SK-N-SH (cell line): ENCODE data around the gene JPH3. TPM values are rescaled to one million over a fixed set of nuclear protein-coding genes. Genes with fewer than 3 reads are reported as not detected.

Experiments used
- CTCF ChIA-PET: fragments of 300-600, 350-600 bp; formaldehyde crosslinking; extraction: SDS; loops from one replicate; lab custom pipeline; 2021; lab: Yijun Ruan, JAX
- POLR2A ChIA-PET: fragments of 350-600 bp; sonication (Branson Sonifier 250); formaldehyde crosslinking; extraction: SDS; loops from one replicate; lab custom pipeline; 2020; ENCODE audit warnings: antibody characterized with exemption, inconsistent platforms; lab: Yijun Ruan, JAX
- DNase-seq: peaks from one replicate; pipeline ENCODE4 v3.0.0; 2012
- H2AFZ ChIP-seq: fragments of 200-600 bp; sonication (generic); 2 replicates; pipeline ENCODE4 v1.8.1; 2016; ENCODE audit warnings: antibody characterized with exemption, mild to moderate bottlenecking, low read depth
- H3F3A ChIP-seq: fragments of 200-600 bp; sonication (generic); replicated peaks from 2 replicates; pipeline ENCODE3; 2016; ENCODE audit warnings: antibody characterized with exemption, mild to moderate bottlenecking; ENCODE audit not compliant: insufficient read depth
- H3K27ac ChIP-seq, 2 experiments: fragments of 200-500 bp in 1 of 2; fragments of 200-600 bp in 1 of 2; sonication (Bioruptor generic) in 1 of 2; sonication (generic), shearing (Covaris generic) in 1 of 2; 2 replicates each; pipeline versions ENCODE4 v1.5.1 to v1.6.1; 2014 to 2016; ENCODE audit warnings: low read depth in 2 of 2, inconsistent platforms in 1 of 2, low read length in 1 of 2, mild to moderate bottlenecking in 1 of 2, mixed read lengths in 1 of 2
- H3K27me3 ChIP-seq: fragments of 200-600 bp; sonication (generic), shearing (Covaris generic); 2 replicates; pipeline ENCODE4 v1.6.1; 2016; ENCODE audit warnings: mixed run types; ENCODE audit not compliant: insufficient read depth
- H3K36me3 ChIP-seq, 2 experiments: fragments of 200-500 bp in 1 of 2; fragments of 200-600 bp in 1 of 2; sonication (Bioruptor generic) in 1 of 2; sonication (generic) in 1 of 2; replicated peaks in 1 of 2; 2 replicates each; pipeline versions ENCODE3 to v1.5.1; 2014 to 2016; ENCODE audit warnings: low read length in 1 of 2, mild to moderate bottlenecking in 1 of 2; ENCODE audit not compliant: insufficient read depth in 2 of 2, control insufficient read depth in 1 of 2
- H3K4me1 ChIP-seq, 2 experiments: fragments of 200-500 bp in 1 of 2; fragments of 200-600 bp in 1 of 2; sonication (Bioruptor generic) in 1 of 2; sonication (generic), shearing (Covaris generic) in 1 of 2; 2 replicates each; pipeline versions ENCODE4 v1.5.1 to v1.6.1; 2014 to 2016; ENCODE audit warnings: low read depth in 1 of 2, low read length in 1 of 2, mixed run types in 1 of 2; ENCODE audit not compliant: insufficient read depth in 2 of 2, control insufficient read depth in 1 of 2
- H3K4me2 ChIP-seq: fragments of 200-600 bp; sonication (generic), shearing (Covaris generic); 2 replicates; pipeline ENCODE4 v1.6.1; 2017; ENCODE audit warnings: mixed run types
- H3K4me3 ChIP-seq, 2 experiments: fragments of 200-500 bp in 1 of 2; fragments of 200-600 bp in 1 of 2; sonication (Bioruptor generic) in 1 of 2; sonication (generic), shearing (Covaris generic) in 1 of 2; 2 replicates each; pipeline versions ENCODE4 v1.5.1 to v1.8.1; 2014 to 2016; ENCODE audit warnings: low read depth in 2 of 2, inconsistent platforms in 1 of 2, low read length in 1 of 2, mild to moderate bottlenecking in 1 of 2, mixed read lengths in 1 of 2, moderate library complexity in 1 of 2
- H3K79me2 ChIP-seq: fragments of 200-600 bp; sonication (generic); 2 replicates; pipeline ENCODE4 v1.8.1; 2017; ENCODE audit warnings: mild to moderate bottlenecking; ENCODE audit not compliant: insufficient read depth
- H3K9ac ChIP-seq: fragments of 200-600 bp; sonication (generic); 2 replicates; pipeline ENCODE4 v1.6.1; 2017; ENCODE audit warnings: mixed run types
- H3K9me2 ChIP-seq: fragments of 200-600 bp; sonication (generic); 2 replicates; pipeline ENCODE4 v1.6.1; 2017; ENCODE audit warnings: mixed run types
- H3K9me3 ChIP-seq: fragments of 200-600 bp; sonication (generic); 2 replicates; pipeline ENCODE4 v1.6.1; 2017; ENCODE audit warnings: mixed run types, mild to moderate bottlenecking, moderate library complexity
- H4K20me1 ChIP-seq: fragments of 200-600 bp; sonication (generic); 2 replicates; pipeline ENCODE4 v1.6.1; 2017; ENCODE audit warnings: mild to moderate bottlenecking, mixed run types; ENCODE audit not compliant: insufficient read depth
- CHD2 ChIP-seq: fragments of 150-350 bp; IDR thresholded peaks from 2 replicates; pipeline ENCODE4 v1.6.1; 2018; ENCODE audit warnings: low read length; ENCODE audit not compliant: partially characterized antibody
- CTCF ChIP-seq: fragments of 200-600 bp; sonication (generic); IDR thresholded peaks from 2 replicates; pipeline ENCODE4 v1.6.1; 2017; ENCODE audit warnings: antibody characterized with exemption, mild to moderate bottlenecking, moderate library complexity
- ELF1 ChIP-seq: IDR thresholded peaks from 2 replicates; pipeline ENCODE4 v1.4.0; 2012
- EP300 ChIP-seq, 2 experiments: IDR thresholded peaks; 2 replicates each; pipeline versions ENCODE4 v1.4.0 to v1.6.1; 2012; ENCODE audit warnings: borderline replicate concordance in 1 of 2, low read depth in 1 of 2, low read length in 1 of 2
- FOSL2 ChIP-seq: IDR thresholded peaks from 2 replicates; pipeline ENCODE4 v1.4.0; 2012; ENCODE audit warnings: low read depth, mild to moderate bottlenecking, moderate library complexity, borderline replicate concordance
- FOXM1 ChIP-seq: IDR thresholded peaks from 2 replicates; pipeline ENCODE4 v1.4.0; 2012; ENCODE audit warnings: low read depth, mild to moderate bottlenecking
- GATA2 ChIP-seq: sonication (generic); formaldehyde crosslinking; IDR thresholded peaks from 2 replicates; pipeline ENCODE4 v1.5.0; 2020; ENCODE audit warnings: mild to moderate bottlenecking, missing genetic modification reagents
- IRF3 ChIP-seq: fragments of 150-350 bp; IDR thresholded peaks from 2 replicates; pipeline ENCODE4 v1.6.1; 2016; ENCODE audit warnings: mild to moderate bottlenecking, low read depth, low read length
- JUND ChIP-seq: IDR thresholded peaks from 2 replicates; pipeline ENCODE4 v1.4.0; 2012
- MXI1 ChIP-seq: IDR thresholded peaks from 2 replicates; pipeline ENCODE4 v1.6.1; 2012; ENCODE audit warnings: mild to moderate bottlenecking, low read depth, low read length, improper control_type of control experiment
- PBX3 ChIP-seq: IDR thresholded peaks from 2 replicates; pipeline ENCODE4; 2012
- RAD21 ChIP-seq: IDR thresholded peaks from 2 replicates; pipeline ENCODE4 v1.6.1; 2012; ENCODE audit warnings: mild to moderate bottlenecking, low read length
- RCOR1 ChIP-seq: fragments of 150-350 bp; IDR thresholded peaks from 2 replicates; pipeline ENCODE4 v1.6.1; 2017; ENCODE audit warnings: antibody characterized with exemption, low read length
- SMC3 ChIP-seq: IDR thresholded peaks from 2 replicates; pipeline ENCODE4 v1.6.1; 2012; ENCODE audit warnings: low read depth, low read length, improper control_type of control experiment
- TAF1 ChIP-seq: IDR thresholded peaks from 2 replicates; pipeline ENCODE4 v1.6.1; 2012; ENCODE audit warnings: low read depth, mild to moderate bottlenecking, low read length, moderate library complexity, borderline replicate concordance
- TCF12 ChIP-seq: IDR thresholded peaks from 2 replicates; pipeline ENCODE4 v1.4.0; 2012
- TEAD4 ChIP-seq: IDR thresholded peaks from 2 replicates; pipeline ENCODE4 v1.4.0; 2012; ENCODE audit warnings: mild to moderate bottlenecking, borderline replicate concordance; ENCODE audit not compliant: insufficient read depth
- WGBS: methylation state at CpG from one replicate; pipeline ENCODE4 v1.1.6; 2017; ENCODE audit warnings: low lambda C conversion rate; 5-methylcytosine and 5-hydroxymethylcytosine counted together
- polyA plus RNA-seq, 3 experiments: library from polyadenylated mRNA; depleted of rRNA; stranded (reverse); fragments of >200 nt; gene quantifications; 2 replicates each; pipeline ENCODE4 v1.2.3, GENCODE V29; 2012

JPH3 gene
- polyA plus RNA-seq, 1 of the 3 experiments (the other 2 are of a cell fraction) = 0.25 TPM

- 92% methylated on average over 7 of the region's 11 CpGs for WGBS
- peaks cover 4% of the 10 kb centered on the region; the same call in 1 of the 2 replicates for H3K79me2 ChIP-seq
- H3K4me3 ChIP-seq = no peak overlapping the region
- H3K27ac ChIP-seq = no peak overlapping the region
- POLR2A ChIA-PET = no interaction called here
- H3K4me1 ChIP-seq = peaks cover 0 to 5% of the 10 kb centered on the region in 2 experiments; a peak in 1 of 4 replicates
- no peak overlapping the region for H3K9ac ChIP-seq
- H3K9me3 ChIP-seq = no peaks in the 10 kb centered on the region
- H3K27me3 ChIP-seq = no peaks in the 10 kb centered on the region
- no peaks in the 10 kb centered on the region for H3F3A ChIP-seq
- no peak overlapping the region for H2AFZ ChIP-seq
- H3K36me3 ChIP-seq = peaks cover 7 to 28% of the 10 kb centered on the region in 2 experiments
- no peak overlapping the region for H3K4me2 ChIP-seq
- TF ChIP-seq MXI1 (no peak), GATA2 (no peak), IRF3 (no peak), TEAD4 (no peak), TAF1 (no peak), RCOR1 (no peak), CHD2 (no peak), PBX3 (no peak), CTCF (no peak), FOSL2 (no peak), JUND (no peak), EP300 (IDR thresholded peaks at IDR 0.05; ENCODE audit: borderline replicate concordance in 1 of 2, low read depth in 1 of 2, low read length in 1 of 2) (no peak), ELF1 (no peak), RAD21 (no peak), FOXM1 (no peak), SMC3 (no peak), TCF12 (no peak)
- H4K20me1 ChIP-seq = no peaks in the 10 kb centered on the region
- DNase-seq = no peak
- no peaks in the 10 kb centered on the region for H3K9me2 ChIP-seq
- CTCF ChIA-PET = interaction anchor here (1.0 kb wide), 1 partner anchor 38 kb away, joined by 3 read pairs; no protein-coding TSS in a partner anchor
Observed at GRCh38 chr16:87740909-87741424, 138.7 kb downstream of the JPH3 start.
